Hematopoietic multipotent progenitor cell (in vitro differentiated cells): Measurements from ENCODE around the gene MPHOSPH9. TPM values are rescaled to one million over a fixed set of nuclear protein-coding genes. Genes with fewer than 3 reads are reported as not detected.
A peak's percentile ranks its signal among the peaks of the same experiment; 100 is the strongest.
"Not testable (repeated sequence)": the region's sequence is repeated elsewhere in the genome, so short reads cannot be mapped to it uniquely, and the experiment has no call there.

ENCODE experiments used
- DNase-seq, 3 donors: peaks; one replicate each; pipeline ENCODE4 v3.0.0-alpha.2; 2011 to 2015; ENCODE audit warnings: low read depth in 2 of 3, low spot score in 2 of 3
- total RNA-seq: library from RNA; depleted of rRNA; stranded (reverse); fragments of >200 nt; gene quantifications from one replicate; pipeline ENCODE4 v1.2.3, GENCODE V29; 2012

The MPHOSPH9 gene
- total RNA-seq, 1 donor, result 40.9 TPM

DNA sequence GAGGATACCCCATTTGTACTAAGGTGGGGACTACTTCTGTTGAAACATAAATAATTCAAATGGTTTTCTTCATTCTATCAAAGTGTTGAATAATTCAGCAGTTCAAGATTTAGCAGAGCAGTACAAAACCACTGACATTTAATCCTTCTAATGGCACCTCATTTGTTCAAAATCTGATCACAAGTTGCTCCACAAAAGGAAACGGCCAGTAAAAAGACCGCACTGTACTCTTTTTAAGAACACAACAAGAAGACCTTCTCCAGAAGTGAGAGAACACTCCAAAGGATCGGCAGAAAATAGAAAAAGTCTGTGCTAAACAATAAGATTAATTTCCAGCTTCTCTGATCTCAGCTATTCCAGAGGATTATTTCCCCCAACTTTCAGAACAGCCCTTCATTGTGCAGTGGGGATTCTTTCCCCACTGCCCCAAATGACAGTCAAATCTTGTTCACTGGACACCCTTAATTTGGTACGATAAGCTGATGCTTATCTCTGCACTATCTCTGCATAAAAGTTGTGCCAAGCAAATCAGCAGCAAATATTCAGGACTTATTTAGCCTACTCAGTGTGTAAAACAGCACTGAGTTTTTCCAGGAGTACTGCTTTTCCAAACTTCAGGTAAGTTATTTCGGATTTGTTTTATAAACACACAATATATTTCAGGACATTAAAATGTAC is 5.2 kb downstream of the MPHOSPH9 start:
- DNase-seq, result no peak

DNA sequence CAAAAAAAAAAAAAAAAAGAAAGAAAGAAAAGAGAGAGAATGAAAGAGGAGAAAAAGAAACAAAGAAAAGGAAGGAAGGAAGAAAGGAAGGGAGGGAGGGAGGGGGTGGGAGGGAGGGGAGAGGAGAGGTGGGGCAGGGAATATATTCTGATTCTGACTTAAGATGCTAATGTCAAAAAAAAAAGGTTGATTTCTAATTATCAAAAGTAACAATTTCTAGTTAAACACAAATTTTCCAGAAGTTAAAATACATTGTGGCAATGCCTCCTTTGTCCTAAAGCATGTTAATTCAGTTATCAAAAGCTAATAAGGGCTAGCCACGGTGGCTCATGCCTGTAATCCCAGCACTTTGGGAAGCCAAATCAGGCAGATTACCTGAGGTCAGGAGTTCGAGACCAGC is 7.5 kb downstream of the MPHOSPH9 start:
- DNase-seq, result no peak

DNA sequence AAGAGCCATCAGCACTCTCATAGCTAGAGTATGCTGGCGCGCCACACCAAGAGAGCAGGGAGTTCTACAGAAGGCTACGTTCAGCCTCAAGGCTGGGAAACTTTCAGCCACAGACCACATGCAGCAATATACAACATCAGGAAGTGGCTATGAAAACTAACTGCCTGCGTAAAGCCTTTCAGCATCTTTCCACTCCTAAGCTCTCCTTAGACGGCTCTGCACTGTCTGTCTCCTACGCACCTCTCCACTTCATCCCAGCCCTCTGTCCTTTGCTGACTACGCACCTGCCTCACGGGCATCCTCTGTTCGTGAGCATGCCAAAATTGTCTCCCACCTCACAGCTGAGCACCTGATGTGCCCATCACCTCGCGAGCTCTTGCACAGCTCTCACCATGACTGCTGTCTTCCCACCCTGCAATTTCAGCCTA is 9.7 kb downstream of the MPHOSPH9 start:
- DNase-seq, result peak; percentile 46 to 62 (median 53)

DNA sequence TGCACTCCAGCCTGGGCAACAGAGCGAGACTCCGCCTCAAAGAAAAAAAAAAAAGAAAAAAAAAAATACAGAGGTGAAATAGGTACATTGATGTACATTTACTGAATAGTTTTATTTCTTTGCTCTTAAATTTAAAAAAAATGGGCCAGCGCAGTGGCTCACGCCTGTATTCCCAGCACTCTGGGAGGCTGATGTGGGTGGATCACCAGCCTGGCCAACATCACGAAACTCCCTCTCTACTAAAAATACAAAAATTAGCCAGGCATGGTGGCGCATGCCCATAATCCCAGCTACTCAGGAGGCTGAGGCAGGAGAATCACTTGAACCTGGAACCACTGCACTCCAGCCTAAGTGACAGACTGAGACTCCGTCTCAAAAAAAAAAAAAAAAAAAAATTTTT is 25.1 kb downstream of the MPHOSPH9 start:
- DNase-seq, result not testable (repeated sequence)

DNA sequence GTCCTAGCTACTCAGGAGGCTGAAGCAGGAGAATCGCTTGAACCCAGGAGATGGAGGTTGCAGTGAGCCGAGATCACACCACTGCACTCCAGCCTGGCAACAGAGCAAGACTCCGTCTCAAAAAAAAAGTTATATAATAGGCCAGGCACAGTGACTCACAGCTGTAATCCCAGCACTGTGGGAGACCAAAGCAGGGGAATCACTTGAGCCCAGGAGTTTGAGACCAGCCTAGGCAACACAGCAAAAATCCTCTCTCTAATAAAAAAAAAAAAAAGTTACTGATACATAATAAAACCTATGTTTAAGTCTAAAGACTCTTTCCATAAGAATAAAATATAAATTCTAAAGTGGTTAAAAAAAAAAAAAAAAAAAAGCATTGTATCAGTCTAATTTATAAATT is 26.1 kb downstream of the MPHOSPH9 start:
- not testable (repeated sequence) for DNase-seq

DNA sequence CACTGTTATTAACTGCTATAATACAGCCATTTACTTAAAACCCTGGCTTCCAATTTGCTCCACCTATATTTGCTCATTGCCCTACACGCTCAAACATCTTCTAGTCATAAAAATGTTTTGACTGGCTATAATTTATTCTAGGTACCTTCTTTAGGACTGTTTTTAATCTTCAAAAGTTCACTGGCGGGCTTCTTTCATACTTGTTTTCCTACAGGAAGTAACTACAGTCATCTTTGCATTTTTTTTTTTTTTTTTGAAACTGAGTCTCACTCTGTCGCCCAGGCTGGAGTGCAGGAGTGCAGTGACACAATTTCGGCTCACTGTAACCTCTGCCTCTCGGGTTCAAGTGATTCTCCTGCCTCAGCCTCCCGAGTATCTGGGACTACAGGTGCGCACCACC is 32.5 kb downstream of the MPHOSPH9 start:
- no peak for DNase-seq

DNA sequence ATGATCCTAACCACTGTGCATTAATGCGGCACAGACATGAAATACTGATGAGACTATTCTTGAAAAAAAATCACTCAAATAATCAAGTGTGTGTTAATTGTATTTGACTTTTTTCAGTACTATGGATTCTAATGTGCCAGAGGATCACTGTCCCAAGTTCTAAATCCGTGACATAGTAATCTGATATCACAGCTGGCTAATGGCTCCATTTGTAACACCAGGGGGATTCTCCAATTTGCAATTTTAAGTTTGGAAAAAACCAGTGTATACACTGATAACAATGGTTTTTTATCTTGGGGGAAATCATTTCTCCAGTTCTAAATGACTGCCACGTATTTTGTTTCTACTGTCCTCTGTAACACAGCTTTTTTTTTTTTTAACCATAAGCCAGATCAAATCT is 33.0 kb downstream of the MPHOSPH9 start:
- no peak for DNase-seq

DNA sequence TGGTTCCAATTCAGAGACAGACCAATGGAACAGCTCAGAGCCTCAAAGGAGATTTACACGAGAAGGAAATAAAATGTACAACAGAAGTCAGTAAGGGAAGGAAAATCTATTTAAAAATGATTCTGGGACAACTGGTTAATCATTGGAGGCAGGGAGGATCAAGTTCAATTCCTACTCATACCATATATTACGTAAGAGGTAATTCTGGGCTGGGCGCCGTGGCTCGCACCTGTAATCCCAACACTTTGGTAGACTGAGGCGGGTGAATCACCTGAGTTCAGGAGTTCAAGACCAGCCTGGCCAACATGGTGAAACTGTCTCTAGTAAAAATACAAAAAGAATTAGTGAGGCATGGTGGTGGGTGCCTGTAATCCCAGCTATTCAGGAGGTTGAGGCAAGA is 45.3 kb downstream of the MPHOSPH9 start:
- no peak for DNase-seq

DNA sequence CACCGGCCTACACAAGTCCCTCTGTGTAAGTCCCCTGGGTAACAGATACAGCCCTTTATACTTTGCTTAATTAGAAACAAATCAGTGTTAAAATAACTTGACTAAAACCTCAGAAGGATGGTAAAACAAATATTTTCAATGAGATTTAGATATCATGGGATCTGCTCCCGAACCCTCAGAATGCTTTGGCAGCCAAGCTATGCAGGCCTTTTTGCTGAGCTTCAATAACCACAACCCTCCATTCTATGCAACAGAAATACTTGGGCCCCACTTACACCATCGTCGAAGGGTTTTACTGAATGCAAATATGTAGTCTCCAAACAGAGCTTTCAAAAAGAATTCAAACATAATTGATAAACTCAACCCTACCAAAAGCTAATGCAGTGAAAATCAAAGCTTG is 52.8 kb downstream of the MPHOSPH9 start:
- no peak for DNase-seq

DNA sequence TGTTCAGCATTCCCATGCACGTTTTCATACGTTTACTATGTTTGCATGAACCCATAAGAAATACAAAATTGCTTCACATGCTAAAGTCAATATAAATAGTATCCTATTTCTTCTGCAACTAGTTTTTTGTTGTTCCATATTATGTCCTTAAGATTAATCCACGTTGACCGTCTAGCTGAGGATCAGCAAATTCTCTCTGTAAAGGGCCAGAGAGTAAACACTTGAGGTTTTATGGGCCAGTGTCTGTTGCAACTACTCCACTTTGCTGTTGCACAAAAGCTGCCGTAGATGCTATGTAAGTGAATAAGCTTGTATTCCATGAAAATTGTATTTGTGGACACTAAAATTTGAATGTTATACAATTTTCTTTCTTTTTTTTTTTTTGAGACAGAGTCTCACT is 61.0 kb downstream of the MPHOSPH9 start:
- no peak for DNase-seq

DNA sequence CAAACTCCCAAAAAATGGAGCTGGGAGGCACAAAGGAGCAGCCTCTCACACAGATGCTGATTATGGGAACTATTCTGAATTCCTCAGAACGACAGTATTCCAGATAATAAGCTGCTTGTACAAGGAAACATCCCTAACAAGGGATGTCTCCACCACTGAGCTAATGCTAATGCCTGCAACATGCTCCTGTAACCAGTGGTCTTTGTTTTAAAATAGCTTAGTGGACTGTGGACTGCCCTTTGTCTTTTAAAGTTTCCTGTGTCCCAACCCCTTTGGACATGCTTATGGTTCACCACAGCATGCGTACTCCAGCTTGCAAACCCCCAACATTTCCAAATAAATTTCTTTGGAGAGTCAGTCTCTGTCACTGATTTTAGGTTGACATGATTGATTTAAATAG is 65.6 kb downstream of the MPHOSPH9 start:
- DNase-seq, result no peak

DNA sequence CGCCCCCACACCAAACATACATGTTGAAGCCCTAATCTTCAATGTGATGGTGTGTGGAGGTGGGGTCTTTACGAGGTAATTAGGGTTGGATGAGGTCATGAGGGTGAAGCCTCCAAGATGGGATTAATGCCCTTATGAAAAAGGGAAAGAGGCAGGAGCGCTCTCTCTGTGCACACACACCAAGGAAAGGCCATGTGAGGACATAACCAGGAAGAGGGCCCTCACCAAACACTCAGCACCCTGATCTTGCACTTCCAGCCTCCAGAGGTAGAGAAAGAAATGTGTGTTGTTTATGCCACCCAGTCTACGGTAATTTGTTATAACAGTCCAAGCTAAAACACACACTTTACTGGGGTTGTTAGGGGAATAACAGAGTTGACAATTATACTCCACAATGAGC is 67.4 kb downstream of the MPHOSPH9 start:
- no peak for DNase-seq

DNA sequence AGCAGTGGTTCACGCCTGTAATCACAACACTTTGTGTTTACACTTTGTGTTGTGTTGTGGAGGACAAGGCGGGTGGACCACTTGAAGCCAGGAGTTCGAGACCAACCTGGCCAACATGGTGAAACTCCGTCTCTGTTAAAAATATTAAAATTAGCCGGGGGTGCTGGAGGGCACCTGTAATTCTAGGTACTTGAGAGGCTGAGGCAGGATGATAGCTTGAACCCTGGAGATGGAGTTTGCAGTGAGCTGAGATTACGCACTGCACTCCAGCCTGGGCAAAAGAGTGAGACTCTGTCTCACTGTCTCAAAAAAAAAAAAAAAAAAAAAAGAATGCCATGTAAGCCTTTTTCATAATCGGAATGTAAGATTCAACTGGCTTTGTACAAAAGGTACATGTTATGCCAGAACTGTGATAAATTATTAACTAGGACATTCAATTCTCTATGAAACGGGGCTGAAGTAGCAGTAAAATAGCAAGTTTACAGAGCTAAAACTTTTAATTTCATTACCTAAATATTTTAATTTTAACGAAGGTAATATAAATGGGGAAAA is 68.2 kb downstream of the MPHOSPH9 start:
- DNase-seq, result no peak

DNA sequence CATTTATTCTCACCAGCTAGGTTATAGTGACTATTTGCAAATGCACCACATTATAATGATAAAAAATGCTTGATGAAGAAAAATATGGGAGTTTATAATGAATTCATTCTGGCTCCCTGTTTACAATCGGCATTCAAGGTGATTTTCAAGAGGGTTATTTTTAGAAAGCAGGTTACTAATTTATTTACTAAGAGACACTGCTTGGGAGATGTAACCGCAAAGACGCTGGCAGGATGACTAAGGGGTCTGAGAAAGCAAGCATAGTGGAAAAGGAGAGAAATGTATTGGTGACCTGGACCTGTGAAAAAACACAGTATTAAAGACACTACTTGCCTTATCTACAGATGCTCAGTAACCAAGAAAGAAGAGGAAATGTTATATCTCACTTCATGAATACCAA is 68.7 kb downstream of the MPHOSPH9 start:
- DNase-seq, result no peak

DNA sequence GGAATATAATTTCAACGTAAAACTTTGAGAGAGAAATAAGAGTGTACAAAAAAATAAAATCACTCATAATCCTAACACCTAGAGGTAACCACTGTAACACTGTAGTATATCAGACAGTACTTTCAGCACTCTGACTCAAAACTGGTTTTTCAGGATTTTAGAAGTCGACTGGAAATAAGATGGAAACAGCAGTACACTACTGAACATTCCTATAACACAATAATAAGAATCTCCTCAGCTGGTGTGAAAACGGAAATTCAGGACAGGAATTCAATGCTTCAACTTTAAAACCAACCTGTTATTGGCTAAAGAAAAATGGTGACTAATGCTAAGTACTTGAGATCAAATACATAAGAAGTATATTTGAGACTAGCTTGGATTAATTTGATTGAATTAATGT is 69.7 kb downstream of the MPHOSPH9 start:
- no peak for DNase-seq

DNA sequence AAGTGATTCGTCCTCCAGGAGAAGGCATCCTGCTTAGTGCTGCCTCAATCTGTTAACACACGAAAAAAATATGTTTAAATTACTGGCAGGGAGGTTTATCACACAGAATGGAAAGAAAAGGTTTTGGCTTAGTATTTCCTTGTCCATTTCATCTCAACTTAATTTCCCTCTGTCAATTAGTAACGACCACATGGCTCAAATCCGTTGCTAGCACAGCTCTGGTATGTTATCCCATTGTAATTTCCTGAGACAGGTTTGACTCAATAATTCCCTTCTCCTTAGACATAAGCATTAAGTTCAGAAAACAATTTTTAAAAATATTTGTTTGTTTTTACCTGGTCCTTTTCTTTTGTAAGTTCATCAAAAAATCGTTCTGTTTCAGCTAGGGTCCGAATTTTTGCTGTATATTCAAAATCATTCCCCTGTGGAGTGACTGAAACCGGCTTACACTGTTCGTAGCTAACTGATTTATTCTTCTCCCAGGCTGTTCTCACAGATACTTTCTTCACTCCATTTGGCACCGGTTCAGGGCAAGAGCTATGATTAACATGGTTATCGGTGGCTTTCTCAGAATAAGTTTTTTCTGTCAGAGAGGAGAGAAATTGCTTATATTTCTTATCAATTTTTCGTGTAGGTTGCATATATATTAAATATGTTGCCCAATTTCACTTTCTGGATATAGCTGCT is 72.0 kb downstream of the MPHOSPH9 start:
- no peak for DNase-seq

DNA sequence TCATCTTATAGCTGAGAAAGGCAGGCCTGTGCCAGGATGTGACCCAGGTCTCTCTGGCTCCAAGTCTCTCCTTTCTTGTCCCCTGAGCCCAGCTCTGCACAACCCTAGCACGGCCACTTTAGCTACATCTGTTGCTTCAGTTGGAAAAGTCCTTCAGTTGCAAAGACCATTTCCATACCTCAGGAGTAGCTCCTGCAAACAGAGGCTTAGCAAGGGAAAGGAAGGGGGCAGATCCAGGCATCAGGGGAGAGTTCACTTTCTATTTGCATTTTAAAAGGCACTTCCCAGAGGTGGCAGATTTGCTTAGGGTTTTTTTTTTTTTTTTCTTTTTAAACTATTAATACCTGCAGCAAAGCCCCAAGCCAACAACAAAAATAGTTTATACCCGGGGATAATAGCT is 79.0 kb downstream of the MPHOSPH9 start:
- DNase-seq, result no peak

DNA sequence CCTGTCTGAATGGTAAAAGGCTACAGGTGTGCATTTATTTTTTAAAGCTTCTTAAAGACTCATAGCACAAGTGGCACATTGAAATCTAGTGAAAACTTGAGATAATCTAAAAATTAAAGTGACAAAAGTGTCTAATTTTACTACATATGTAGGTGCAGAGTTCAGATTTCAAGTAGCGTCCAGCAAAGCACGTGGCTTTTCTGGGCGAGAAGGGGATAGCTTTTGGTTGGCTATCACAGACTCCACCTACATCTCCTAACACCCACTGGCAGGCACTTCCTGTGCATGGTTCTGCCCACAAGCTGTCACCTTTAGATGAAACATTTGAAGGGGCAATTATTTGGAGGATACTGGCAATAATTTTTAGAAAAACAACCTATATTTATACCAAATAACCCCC is 80.1 kb downstream of the MPHOSPH9 start:
- no peak for DNase-seq

DNA sequence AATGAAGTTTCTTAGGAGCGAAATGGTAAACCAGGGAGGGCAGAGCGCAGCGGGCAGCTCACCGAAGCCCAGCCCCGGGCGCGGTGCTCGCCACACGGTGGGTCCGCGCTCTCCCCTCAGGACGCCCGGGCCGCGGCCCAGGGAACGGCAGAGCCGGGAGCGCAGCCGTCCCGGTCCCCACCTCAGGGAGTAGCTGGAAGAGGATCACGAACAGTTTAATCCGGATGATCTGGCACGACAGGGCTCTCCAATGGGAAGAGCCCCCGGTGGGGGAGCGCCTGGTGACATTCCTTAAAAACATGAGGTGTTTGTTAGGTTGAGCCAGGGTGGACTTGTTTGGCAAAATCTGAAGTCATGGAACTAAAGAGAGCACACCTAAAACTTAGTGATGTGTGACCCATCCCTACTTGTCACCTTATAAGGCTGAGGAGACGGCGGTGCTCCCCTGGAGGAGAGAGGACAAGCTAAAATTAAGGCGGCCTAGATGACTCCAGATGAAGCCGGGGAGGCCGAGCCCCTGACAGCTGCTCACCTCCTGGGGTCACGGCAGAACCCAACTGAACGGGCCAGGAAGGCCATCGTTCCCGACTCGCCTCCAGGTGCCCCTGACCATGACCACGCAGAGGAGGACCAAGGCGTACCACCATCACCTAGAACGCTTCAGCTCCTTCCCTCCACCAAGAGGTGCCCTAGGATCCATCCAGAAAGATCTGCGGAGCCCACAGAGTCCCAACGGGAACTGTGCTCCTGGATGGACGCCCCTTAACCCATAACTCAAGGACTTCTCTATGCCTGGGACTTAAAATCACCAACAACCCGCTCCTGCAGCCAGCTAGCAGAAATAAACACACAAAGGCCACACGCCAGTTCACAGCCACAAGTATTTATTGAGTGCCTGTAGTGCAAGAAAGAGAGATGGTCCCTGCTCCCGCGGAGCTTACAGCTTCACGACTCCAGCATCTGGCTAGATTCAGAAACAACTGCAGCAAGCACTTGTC is 81.2 kb downstream of the MPHOSPH9 start:
- no peak for DNase-seq

DNA sequence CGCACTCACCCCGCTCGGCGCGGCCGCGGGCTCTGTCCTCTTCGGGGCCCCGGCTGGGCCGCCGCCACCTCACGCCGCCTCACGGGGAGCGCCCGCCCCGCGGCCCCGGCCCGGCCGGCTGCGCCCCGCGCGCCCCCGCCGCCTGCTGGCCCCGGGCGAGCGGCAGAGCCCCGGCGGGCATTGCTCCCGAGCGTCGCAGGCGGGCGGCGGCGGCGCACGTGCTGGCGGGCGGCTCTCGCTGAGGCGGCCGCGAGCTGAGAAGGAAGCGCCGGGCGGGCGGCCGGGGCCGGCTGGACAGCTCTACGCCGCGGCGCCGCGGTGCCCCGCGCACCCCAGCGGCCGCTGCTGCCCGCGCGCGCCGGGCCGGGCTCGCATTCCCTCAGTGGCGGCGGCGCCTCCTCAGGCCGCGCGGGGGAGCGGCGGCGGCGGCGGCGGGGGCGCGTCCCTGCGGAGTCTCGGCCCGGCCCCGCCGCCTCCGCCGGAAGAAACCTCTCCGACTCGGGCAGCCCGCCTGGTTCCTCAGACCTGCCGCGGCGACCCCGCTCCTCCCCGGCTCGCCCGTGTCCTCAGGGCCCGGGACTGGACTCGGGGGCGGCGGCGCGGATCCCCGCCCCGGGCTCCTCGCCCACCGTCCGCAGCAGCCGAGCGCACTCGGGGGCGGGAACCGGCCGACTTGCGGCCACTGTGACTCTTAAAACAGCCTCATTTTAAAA is 82.0 kb downstream of the MPHOSPH9 start, which contains the start of gene PITPNM2:
Gene PITPNM2, minus strand, starts transcription at position 347 of the 713 bp plus-strand sequence. CDS start 116,500 bp downstream, outside the sequence.
- peak in 2 of 3 donors; percentile 62 to 70 for DNase-seq
